Liver (tissue), 9 donors: Measurements from ENCODE around the gene SH2D3C. TPM values are rescaled to one million over a fixed set of nuclear protein-coding genes. Genes with fewer than 3 reads are reported as not detected.
"Not testable (repeated sequence)": the region's sequence is repeated elsewhere in the genome, so short reads cannot be mapped to it uniquely, and the experiment has no call there.

Experiments used
- DNase-seq: peaks from one replicate; pipeline ENCODE4 v3.0.0-alpha.2; 2017; ENCODE audit warnings: low spot score
- H3K27ac ChIP-seq, 2 donors: one replicate each; pipeline ENCODE4 v1.7.0; 2013; ENCODE audit warnings: inconsistent platforms in 2 of 2, low read length in 2 of 2, control low read depth in 1 of 2, low read depth in 1 of 2, mild to moderate bottlenecking in 1 of 2
- H3K27me3 ChIP-seq, 4 donors: one replicate each; pipeline versions ENCODE4 v1.6.1 to v1.7.0; 2013; ENCODE audit warnings: low read length in 3 of 4, inconsistent platforms in 1 of 4, mild to moderate bottlenecking in 1 of 4, moderate library complexity in 1 of 4; ENCODE audit not compliant: control insufficient read depth in 4 of 4, insufficient read depth in 4 of 4
- H3K36me3 ChIP-seq, 4 donors: one replicate each; pipeline versions ENCODE4 v1.6.1 to v1.7.0; 2013; ENCODE audit warnings: low read length in 3 of 4, mild to moderate bottlenecking in 3 of 4, low read depth in 1 of 4, moderate library complexity in 1 of 4; ENCODE audit not compliant: control insufficient read depth in 4 of 4, insufficient read depth in 3 of 4
- H3K4me1 ChIP-seq, 4 donors: one replicate each; pipeline versions ENCODE4 v1.6.1 to v1.7.0; 2013; ENCODE audit warnings: low read length in 3 of 4, mild to moderate bottlenecking in 3 of 4, moderate library complexity in 1 of 4; ENCODE audit not compliant: control insufficient read depth in 4 of 4, insufficient read depth in 4 of 4
- H3K4me3 ChIP-seq, 3 donors: one replicate each; pipeline versions ENCODE4 v1.6.1 to v1.7.0; 2013; ENCODE audit warnings: low read length in 3 of 3, control low read depth in 1 of 3, low read depth in 1 of 3, mild to moderate bottlenecking in 1 of 3
- H3K9ac ChIP-seq, 2 donors: one replicate each; pipeline ENCODE4 v1.7.0; 2013; ENCODE audit warnings: low read length in 2 of 2, mild to moderate bottlenecking in 2 of 2, moderate library complexity in 2 of 2, control low read depth in 1 of 2, low read depth in 1 of 2
- H3K9me3 ChIP-seq, 4 donors: one replicate each; pipeline versions ENCODE4 v1.6.1 to v1.7.0; 2013; ENCODE audit warnings: low read length in 3 of 4; ENCODE audit not compliant: control insufficient read depth in 4 of 4
- EGR1 ChIP-seq, 2 donors: IDR thresholded peaks; 2 replicates each; pipeline ENCODE4 v1.6.1; 2016 to 2018; ENCODE audit warnings: antibody characterized with exemption in 2 of 2, low read depth in 2 of 2
- GABPA ChIP-seq, 2 donors: IDR thresholded peaks in 1 of 2; conservative IDR thresholded peaks in 1 of 2; 2 replicates each; pipeline ENCODE4 v1.6.1; 2016; ENCODE audit warnings: antibody characterized with exemption in 2 of 2, mild to moderate bottlenecking in 1 of 2, moderate library complexity in 1 of 2
- HNF4G ChIP-seq: IDR thresholded peaks from 2 replicates; pipeline ENCODE4 v1.6.1; 2016; ENCODE audit warnings: antibody characterized with exemption
- JUND ChIP-seq, 2 donors: IDR thresholded peaks; 2 replicates each; pipeline ENCODE4 v1.6.1; 2016; ENCODE audit warnings: antibody characterized with exemption in 2 of 2
- NR2F2 ChIP-seq: IDR thresholded peaks from 2 replicates; pipeline ENCODE4 v1.6.1; 2016; ENCODE audit warnings: antibody characterized with exemption
- RAD21 ChIP-seq, 2 donors: IDR thresholded peaks; 2 replicates each; pipeline ENCODE4 v1.6.1; 2016; ENCODE audit warnings: antibody characterized with exemption in 2 of 2, mild to moderate bottlenecking in 2 of 2
- TAF1 ChIP-seq: conservative IDR thresholded peaks from 2 replicates; pipeline ENCODE4 v1.6.1; 2016; ENCODE audit warnings: antibody characterized with exemption, mild to moderate bottlenecking
- YY1 ChIP-seq: IDR thresholded peaks from 2 replicates; pipeline ENCODE4 v1.6.1; 2016; ENCODE audit warnings: antibody characterized with exemption, mild to moderate bottlenecking
- WGBS: extraction: QIAGEN DNeasy Blood & Tissue Kit; methylation state at CpG from one replicate; pipeline ENCODE4 v1.1.7; 2013; 5-methylcytosine and 5-hydroxymethylcytosine counted together
- polyA plus RNA-seq, 2 donors: library from polyadenylated mRNA; stranded (reverse) in 1 of 2; unstranded in 1 of 2; fragments of 200-250 nt in 1 of 2; fragments of >200 nt in 1 of 2; fragmentation: Nextera tagmentation in 1 of 2; extraction: Ambion mirVana in 1 of 2; gene quantifications; one replicate each; pipeline versions ENCODE4 v1.2.1 to v1.2.3, GENCODE V29; 2013 to 2015
- total RNA-seq, 2 donors: library from RNA; depleted of rRNA; stranded (reverse); fragments of >200 nt; gene quantifications; one replicate each; pipeline ENCODE4 v1.2.3, GENCODE V29; 2014
- TF ChIP-seq, protein P1 (sequence below): fragments of 150-350 bp; IDR thresholded peaks from 2 replicates; pipeline ENCODE4 v1.5.1; 2017; ENCODE audit warnings: improper control_type of control experiment, low read depth, low read length; ENCODE audit not compliant: missing input control
- TF ChIP-seq, protein P2 (sequence below): IDR thresholded peaks from 2 replicates; pipeline ENCODE4 v1.6.1; 2016; ENCODE audit warnings: antibody characterized with exemption
- TF ChIP-seq, protein P3 (sequence below): IDR thresholded peaks from 2 replicates; pipeline ENCODE4 v1.6.1; 2016; ENCODE audit warnings: antibody characterized with exemption
- donor health status: healthy.
- donor health status: healthy.
- donor health status: healthy.
- donor health status: healthy.
- donor health status: healthy.

SH2D3C gene
- total and polyA plus RNA-seq, 4 donors = 2.2 to 5.1 (median 3.9) TPM

DNA sequence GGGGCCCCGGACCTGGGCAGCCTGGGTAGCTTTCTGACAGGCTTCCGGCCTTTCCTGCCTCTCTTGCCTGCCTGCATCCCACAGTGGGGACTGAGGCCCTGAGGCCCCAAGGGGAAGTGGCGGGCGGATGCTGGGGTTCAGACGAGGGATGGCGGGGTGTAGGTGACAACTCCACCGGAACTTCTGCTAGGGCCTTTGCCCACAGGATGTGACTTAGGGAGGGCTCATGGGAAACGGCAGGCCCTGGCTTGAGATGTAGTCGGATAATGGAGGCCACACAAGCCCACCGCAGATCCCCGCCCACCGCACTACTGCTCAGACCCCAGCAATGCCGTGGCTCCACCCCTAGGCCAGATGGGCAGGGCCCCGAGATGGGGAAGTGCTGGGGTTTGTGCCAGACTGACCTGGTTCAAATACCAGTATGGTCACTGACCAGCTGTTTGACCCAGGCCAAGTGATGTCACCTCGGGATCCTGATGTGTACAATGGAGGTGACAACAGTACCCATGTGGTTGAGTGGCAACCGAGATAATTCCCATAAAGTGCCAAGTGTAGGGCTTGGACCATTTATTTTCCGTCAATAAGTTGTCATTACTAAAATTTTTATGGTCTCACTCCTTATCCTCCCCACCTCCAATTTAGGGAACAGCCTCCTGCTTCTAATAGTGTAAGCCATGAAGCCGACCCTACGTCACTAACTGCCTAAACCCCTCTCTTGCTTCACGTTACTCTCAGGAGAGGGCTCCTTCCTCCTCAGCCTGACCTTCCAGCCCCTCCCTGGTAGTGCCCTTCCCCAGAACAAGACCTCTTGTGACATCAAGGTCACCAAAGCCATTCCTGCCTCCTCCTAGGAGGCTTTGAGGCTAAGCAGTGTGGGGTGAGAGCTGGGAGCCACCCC lies 4.9 kb upstream of the SH2D3C start:
- WGBS = 61% methylated on average over 20 of the region's 20 CpGs
- Histone ChIP-seq H3K4me3 (no peak overlapping the region), H3K9me3 (no peaks in the 10 kb centered on the region), H3K4me1 (peaks cover 3 to 31% (median 21%) of the 10 kb centered on the region in 4 donors), H3K9ac (no peak overlapping the region), H3K27ac (peak overlapping the region; percentile 71 to 90), H3K27me3 (no peaks in the 10 kb centered on the region), H3K36me3 (peaks cover 5 to 14% (median 12%) of the 10 kb centered on the region in 4 donors)
- TF ChIP-seq HNF4G (no peak), EGR1 (IDR thresholded peaks at IDR 0.05; ENCODE audit: low read depth in 2 of 2) (no peak), RAD21 (IDR thresholded peaks at IDR 0.05) (peak in 1 of 2 donors; percentile 5), YY1 (no peak), JUND (IDR thresholded peaks at IDR 0.05) (no peak), GABPA (IDR thresholded peaks at IDR 0.05 in 1 of 2, conservative IDR thresholded peaks at IDR 0.05 in 1 of 2) (no peak), NR2F2 (no peak)
- TF ChIP-seq, protein P1, sequence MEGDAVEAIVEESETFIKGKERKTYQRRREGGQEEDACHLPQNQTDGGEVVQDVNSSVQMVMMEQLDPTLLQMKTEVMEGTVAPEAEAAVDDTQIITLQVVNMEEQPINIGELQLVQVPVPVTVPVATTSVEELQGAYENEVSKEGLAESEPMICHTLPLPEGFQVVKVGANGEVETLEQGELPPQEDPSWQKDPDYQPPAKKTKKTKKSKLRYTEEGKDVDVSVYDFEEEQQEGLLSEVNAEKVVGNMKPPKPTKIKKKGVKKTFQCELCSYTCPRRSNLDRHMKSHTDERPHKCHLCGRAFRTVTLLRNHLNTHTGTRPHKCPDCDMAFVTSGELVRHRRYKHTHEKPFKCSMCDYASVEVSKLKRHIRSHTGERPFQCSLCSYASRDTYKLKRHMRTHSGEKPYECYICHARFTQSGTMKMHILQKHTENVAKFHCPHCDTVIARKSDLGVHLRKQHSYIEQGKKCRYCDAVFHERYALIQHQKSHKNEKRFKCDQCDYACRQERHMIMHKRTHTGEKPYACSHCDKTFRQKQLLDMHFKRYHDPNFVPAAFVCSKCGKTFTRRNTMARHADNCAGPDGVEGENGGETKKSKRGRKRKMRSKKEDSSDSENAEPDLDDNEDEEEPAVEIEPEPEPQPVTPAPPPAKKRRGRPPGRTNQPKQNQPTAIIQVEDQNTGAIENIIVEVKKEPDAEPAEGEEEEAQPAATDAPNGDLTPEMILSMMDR = no peak
- DNase-seq = no peak

DNA sequence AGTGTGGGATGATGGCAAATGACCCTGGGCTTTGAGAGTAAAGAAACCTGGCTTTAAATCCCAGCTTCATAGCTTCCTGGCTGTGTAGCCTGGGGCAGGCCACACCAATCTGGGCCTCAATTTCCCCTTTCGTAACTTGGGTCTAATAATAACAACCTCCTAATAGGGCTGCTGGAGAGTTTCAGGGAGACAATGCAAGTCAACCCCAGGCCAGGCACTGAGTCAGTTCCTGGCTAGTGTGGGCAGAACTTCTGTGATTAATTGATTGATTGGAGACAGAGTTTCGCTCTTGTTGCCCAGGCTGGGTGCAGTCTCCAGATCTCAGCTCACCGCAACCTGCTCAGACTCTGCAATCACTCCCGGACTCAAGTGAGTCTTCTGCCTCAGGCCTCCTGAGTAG lies 3.3 kb upstream of the SH2D3C start:
- TF ChIP-seq RAD21 (IDR thresholded peaks at IDR 0.05) (no peak), JUND (IDR thresholded peaks at IDR 0.05) (no peak), YY1 (no peak), TAF1 (no peak), NR2F2 (no peak)
- TF ChIP-seq, protein P2, sequence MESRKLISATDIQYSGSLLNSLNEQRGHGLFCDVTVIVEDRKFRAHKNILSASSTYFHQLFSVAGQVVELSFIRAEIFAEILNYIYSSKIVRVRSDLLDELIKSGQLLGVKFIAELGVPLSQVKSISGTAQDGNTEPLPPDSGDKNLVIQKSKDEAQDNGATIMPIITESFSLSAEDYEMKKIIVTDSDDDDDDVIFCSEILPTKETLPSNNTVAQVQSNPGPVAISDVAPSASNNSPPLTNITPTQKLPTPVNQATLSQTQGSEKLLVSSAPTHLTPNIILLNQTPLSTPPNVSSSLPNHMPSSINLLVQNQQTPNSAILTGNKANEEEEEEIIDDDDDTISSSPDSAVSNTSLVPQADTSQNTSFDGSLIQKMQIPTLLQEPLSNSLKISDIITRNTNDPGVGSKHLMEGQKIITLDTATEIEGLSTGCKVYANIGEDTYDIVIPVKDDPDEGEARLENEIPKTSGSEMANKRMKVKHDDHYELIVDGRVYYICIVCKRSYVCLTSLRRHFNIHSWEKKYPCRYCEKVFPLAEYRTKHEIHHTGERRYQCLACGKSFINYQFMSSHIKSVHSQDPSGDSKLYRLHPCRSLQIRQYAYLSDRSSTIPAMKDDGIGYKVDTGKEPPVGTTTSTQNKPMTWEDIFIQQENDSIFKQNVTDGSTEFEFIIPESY = no peak
- TF ChIP-seq, protein P3, sequence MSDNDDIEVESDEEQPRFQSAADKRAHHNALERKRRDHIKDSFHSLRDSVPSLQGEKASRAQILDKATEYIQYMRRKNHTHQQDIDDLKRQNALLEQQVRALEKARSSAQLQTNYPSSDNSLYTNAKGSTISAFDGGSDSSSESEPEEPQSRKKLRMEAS = no peak
- no peaks in the 10 kb centered on the region for H3K9me3 ChIP-seq
- no peak overlapping the region for H3K27ac ChIP-seq
- no peak overlapping the region for H3K4me3 ChIP-seq
- H3K9ac ChIP-seq = no peak overlapping the region
- H3K27me3 ChIP-seq = no peaks in the 10 kb centered on the region
- H3K4me1 ChIP-seq = peaks cover 0 to 16% (median 5%) of the 10 kb centered on the region in 4 donors
- no peak for DNase-seq
- no peaks in the 10 kb centered on the region for H3K36me3 ChIP-seq
- 94% methylated on average over 4 of the region's 4 CpGs for WGBS

DNA sequence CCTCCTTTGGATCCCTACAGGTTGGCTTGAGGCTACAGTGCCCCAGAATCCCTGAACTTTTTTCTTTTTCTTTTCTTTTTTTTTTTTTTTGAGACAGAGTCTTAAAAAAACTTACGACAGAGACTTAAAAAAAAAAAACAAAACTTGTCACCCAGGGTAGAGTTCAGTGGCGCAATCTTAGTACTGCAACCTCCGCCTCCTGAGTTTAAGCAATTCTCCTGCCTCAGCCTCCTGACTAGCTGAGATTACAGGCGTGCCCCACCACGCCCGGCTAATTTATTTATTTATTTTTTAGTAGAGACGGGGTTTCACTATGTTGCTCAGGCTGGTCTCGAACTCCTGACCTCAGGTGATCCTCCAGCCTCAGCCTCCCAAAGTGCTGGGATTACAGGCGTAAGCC lies 2.4 kb upstream of the SH2D3C start:
- not testable (repeated sequence) for H3K27me3 ChIP-seq, H3K27ac ChIP-seq, H3K9ac ChIP-seq, H3K36me3 ChIP-seq, H3K4me3 ChIP-seq, DNase-seq, H3K9me3 ChIP-seq
- peaks cover 0 to 10% (median 2%) of the 10 kb centered on the region in 4 donors for H3K4me1 ChIP-seq
- WGBS = 82% methylated on average over 9 of the region's 9 CpGs
